AG08396 (cell line): Measurements from ENCODE around the gene SLC25A47.

ENCODE experiments used
- DNase-seq: peaks from one replicate; pipeline ENCODE4 v3.0.0; 2012; ENCODE audit warnings: low spot score, mixed read lengths

Gene SLC25A47

DNA sequence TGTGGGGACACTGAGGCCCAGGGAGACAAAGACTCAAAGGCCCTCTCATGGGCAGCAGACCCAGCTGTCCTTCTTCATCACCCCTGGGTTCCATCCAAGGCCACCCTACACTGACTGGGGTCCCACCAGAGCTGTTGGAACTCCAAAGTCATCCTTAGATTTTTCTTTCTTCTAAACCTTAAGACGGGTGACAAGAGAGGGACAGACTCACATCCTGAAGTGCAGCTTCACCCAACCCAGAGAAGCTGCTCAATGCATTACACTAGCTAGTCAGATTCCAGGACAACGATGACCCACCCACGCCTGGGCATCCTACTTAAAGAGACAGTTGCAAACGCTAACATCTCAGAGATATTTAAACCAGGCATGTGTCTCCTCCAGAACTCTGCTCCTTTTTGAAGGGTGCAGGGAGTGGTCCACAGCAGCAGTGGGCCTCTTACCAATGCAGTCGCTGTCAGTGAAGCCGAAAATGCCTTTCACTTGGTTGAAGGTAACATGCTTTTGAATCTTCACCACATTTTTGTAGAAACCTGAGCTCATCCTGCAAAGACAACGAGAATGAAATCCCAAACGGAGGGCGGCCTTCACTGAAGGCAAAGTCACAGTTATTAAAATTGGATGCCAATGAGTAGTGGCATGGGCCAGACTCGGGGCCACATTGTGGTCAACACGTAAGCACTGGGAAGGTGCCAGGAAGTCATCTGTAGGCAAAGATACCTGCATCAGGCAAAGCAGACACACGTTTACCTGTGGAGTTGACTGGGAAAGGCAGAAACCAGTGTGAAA lies 23.4 kb downstream of the SLC25A47 start:
- DNase-seq = no peak

DNA sequence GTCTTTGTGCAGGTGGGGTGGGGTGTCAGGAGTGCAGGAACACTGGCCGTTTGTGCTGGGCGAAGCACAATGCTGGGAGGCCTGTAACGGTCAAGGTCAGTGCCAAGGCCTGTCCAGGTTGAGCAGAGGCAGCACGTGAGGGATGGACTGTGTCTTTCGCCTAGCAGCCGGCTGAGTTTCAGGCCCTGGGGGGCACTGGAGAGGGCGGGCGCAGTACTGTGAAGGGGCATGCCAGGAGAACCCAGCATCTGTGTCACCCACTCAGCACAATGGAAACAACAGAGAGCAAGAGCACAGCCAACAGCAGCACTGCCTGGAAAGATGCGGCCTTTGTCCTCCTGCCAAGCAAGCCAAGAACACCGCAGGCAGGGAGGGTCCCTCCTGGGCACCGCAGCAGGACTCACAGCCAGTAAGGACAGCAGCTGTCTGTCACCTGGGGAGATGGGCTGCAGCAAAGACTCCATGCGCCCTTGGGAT lies 25.2 kb downstream of the SLC25A47 start:
- DNase-seq = no peak

DNA sequence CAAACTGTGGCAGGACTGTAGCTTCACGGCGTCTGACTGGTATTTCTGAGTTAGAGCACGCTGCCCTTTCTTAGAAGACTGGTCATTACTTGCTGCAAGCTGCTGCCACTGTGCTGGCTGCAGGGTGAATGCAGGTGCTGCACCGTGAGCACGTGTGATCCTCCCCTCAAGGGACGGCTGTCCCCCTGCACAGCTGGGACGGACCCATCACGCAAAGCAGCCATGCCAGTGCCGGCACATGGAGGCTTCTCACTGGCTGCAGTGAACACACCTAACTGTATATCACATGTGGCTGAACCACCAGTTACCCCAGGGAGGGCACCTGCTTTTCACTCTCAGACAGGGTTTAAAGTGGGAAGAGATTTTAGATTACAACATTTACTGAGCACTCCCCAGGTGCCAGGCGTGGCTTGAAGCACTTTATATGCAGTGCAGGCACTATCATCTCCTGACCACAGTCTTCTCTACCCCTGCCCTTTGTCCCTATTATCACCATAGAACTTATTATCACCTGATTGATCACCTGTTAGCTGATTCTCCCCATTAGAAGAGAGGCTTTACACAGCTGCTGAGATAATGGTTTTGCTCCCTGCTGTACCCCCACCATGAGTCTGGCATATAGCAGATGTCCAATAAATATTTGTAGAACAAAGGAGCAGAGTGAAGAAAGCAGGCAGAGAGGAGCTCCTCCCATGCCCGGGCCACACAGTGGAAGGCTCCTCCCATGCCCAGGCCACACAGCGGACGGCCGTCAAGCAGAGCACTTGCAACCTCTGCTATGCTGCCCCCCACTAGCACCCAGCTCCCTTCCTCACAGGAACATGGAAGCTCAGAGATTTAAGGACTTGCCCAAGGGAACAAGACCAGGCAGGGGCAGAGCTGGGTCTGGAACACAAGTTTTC lies 25.9 kb downstream of the SLC25A47 start:
- DNase-seq = no peak

DNA sequence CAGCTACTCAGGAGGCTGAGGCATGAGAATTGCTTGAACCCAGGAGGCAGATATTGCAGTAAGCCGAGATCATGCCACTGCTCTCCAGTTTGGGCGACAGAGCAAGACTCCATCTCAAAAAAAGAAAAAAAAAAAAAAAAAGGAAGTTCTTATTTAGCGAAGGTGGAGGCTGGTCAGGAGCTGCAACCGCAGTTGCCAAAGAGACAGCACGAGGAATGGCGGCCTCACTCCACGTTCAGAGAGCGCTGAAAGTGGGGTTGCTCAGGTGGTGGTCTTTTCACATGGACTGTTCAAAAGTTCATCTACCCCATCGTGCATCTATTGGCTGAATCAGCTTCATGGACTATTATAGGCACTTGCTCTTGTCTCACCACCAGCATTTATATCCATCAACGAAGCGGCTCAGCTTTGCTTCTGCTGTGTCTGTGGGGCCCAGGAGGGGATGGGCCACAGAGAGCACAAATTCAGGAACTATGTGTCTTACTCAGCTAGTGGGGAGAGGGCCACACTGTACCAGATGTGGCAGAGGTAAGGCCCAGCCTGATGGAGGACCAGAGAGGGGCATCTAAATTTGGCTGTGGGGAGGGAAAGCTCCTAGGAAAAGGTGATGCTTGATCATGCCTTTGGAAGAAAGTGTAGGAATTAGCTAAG lies 27.3 kb downstream of the SLC25A47 start:
- DNase-seq = no peak

DNA sequence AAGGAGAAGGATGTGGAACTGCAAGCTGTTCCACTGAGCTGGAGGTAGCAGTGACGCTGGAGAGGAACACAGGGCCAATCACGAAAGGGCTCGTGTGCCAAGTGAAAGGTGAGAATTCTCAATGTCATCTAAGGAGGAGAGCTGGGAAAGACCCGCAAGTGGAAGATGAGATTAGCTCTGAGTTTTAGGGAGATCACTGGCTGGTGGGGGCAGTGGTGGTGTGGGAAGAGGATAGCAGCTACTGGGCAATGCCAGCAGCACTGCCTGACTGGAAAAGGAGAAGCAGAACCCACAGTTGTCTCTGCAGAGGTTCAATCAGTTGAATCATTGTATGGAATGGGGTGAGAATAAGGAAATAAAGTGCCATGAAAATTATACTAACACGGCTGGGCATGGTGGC lies 27.8 kb downstream of the SLC25A47 start:
- no peak for DNase-seq

DNA sequence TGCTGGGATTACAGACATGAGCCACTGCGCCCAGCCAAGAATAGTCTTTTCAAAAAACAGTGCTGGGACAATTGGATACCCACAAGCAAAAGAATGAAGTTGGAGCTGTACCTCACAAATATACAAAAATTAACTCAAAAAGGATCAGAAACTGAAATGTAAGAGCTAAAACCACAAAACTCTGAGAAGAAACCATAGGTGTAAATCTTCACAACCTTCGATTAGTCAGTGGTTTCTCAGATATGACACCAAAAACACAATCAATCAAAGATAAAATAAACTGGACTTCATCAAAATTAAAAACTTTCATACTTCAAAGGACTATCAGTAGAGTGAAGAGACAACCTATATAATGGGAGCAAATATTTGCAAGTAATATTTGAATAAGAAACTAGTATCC lies 35.3 kb downstream of the SLC25A47 start:
- no peak for DNase-seq

DNA sequence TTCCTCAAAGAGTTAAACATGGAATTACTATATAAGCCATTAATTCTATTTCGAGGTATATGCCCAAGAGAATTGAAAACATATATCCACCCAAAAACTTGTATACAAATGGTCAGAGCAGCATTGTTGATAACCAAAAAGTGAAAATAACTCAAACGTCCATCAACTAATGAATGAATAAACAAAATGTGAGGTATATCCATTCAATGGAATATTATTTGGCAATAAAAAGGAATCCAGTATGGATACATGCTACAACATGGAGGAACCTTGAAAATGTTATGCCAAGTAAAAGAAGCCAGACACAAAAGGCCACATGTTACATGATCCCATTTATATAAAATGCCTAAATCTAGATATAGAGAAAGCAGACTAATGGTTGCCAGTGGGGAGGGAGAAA lies 36.0 kb downstream of the SLC25A47 start:
- DNase-seq = no peak

DNA sequence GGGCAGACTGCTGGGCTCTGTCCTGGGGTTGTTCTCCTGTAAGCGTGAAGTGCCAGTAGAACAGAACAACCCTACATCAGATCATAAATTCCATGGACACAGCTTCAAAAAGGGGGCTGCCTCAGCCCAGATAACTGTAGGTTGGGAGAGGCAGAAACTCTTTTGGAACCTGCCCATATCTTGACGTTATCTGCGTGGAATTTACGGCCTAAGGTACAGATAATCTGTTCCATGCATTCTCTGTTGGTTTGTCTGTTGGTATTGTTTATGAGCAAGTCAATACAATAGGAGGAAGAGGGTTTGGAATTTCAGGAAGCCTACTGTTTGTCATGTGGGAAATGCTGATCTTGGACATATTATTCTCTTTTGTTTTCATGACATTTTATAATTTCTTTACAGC lies 36.7 kb downstream of the SLC25A47 start:
- no peak for DNase-seq

DNA sequence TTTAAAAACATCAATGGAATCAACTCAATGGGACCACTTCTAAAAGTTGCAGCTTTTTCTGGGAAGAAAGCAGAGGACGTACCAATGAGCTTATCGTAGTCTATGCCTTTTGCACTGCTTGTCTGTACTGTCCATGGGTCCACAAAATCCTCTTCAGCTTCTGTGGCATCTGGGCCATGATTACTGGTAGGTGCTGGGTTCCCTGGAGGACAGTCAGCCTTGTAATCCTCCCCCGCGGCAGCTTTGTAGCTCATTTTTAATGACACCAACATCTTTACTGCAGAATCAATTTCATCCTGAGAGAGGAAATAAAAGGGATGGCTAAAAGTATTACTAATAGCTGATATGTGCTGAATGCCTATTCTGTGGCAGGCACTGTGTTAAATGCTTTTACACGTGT lies 38.5 kb downstream of the SLC25A47 start:
- no peak for DNase-seq

DNA sequence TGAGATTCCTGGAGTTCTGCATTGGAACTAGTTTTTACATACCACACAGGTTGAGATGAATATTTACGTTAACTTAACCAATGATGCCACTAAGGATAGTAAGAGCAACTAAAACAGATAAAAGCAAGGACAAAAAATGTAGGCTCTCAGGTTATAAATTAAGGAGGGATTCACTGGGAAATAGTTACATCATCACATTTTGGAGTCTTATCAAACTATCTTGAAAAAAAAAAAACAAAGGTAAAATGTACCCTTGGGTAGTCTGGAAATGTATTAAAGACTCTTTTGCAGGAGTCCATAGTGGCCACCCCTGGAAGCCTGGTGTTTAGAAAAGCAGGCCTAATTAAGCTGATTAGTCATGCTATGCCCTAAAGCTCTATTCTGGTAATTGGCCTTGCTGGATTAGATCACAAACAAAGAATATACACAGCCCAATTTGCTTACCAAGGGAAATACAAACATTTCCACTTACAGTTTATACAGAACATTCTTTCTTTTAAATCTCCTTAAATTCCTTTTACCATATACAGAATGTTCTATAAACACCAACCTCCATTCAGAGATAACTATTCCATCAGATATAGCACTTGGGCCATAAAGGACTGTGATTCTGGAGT lies 39.3 kb downstream of the SLC25A47 start:
- no peak for DNase-seq

DNA sequence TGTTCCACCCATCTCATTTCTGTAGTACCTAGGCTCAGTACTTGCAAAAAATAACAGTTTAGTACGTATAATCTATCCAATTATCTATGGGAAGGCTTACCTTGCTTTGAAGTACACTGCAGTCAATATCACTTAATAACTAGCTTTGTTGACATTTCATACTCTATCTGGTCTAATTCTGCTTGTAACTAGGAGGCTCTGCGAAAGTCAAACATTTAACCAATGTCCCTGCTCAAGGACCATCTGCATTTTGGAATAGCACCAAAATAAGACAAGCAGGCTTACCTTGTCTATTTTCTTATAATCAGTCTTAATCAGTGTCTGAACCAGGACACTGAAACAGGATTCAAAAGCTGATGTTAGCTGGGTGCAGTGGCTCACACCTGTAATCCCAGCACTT lies 39.9 kb downstream of the SLC25A47 start:
- DNase-seq = no peak

DNA sequence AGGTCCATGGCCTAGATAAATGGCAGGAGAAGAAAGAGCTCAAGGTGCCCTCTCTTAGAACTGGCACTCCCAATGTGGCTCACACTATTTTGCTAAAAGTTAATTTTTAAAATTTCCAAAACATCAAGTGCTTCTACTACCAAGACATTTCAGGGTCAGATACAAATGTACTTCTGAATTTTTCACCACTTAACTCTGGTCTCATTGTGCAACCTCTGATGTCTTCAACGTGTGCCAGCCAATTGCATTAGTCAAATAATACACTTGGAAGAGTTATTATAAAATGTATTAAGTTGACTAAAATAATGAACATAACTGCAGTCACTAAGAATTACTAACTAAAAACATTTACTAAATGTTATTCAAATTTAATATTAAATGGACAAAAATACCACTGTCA lies 41.3 kb downstream of the SLC25A47 start:
- DNase-seq = no peak

DNA sequence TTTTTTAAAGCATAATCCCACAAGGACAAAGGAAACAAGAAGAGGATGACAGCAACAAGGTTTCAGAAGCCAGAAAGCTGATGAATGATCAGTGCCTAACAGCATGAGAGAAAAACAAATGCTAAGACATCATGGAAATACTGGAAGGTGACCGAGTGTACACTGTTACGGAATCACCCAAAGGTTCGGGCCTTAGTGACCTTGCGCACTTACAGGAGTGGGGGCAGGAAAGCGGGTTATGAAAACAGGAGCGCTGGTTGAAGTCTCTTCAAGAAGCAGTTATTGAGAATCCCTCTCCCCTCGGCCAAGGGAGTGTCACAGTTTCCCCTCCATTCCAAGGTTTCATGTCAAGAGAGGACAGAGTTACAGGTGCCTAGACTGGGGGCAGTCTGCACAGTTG lies 42.6 kb downstream of the SLC25A47 start:
- no peak for DNase-seq

DNA sequence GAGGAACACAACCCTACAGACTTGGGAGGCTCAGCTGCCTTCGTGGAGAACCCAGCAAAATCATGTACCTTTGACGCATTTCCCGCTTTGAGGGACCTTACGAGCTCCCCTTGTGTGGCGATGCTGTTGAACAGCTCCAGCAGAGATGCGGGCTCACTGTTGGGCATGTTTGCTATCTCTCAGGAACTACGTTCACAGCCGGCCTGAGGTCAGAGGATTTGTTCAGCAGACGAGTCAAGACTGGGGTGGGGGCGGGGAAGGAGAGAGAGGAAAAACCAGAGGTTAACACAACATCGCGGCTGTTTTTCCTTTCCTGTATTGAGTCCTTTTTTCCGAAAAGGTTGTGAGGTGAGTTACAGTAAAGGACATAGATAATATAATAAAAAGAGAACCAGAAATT lies 45.9 kb downstream of the SLC25A47 start:
- no peak for DNase-seq

DNA sequence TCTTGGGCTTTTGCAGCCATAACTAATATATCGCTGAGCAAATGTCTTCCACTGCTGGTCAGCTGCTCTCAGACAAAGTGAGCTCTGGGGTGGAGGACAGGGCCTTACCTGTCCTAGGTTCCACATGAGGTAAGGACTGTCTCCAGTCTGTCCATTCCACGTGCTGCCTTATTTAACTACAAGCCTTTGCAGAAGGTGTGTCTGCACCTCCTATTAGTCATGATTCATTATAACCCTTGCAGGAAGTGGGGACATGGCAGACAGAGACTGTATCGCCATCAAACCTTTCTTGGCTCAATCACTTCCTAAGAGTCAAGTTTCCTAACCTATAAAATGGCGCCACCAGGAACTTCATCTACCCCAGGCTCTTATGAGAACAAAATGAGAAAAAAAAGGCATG lies 46.9 kb downstream of the SLC25A47 start:
- DNase-seq = no peak

DNA sequence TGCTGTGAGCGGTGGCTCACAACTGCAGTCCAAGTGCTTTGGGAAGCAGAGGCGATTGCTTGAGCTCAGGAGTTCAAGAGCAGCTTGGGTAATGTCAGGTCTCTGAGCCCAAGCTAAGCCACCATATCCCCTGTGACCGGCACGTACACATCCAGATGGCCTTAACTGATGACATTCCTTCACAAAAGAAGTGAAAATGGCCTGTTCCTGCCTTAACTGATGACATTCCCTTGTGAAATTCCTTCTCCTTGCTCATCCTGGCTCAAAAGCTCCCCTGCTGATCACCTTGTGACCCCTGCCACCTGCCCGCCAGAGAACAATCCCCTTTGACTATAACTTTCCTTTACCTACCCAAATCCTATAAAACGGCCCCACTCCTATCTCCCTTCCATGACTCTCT lies 48.6 kb downstream of the SLC25A47 start:
- no peak for DNase-seq

DNA sequence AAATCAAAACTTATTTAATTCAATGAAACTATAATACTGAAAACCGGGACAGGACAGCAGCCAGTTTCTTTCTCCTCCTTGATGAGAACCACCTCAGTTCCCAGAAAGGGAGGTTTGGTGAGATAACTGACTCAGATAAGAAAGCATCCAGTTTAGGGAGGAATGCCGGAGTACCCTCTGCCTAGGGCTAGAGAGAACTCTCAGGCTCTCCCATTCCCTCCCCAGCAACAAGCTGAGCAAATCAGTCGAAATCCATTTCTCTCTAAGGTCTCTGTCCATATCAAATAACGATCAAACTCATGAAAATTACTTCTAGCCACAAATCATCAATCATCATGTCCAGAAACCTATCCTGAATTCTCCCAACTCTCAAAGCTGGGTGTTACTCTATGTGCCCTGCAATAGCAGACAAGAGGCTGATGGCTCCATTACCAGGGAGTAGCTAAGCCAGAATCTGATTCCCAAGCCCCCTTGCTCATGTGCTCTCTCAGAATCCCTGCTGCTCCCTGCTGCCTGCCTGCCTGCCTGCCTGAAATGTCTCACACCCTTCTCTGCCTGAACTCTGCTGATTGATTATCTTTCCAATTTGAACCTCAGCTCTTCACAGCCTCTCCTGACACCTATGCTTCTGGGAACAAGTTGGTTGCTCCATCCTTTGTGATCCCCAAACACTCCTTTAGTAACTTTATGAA lies 49.4 kb downstream of the SLC25A47 start:
- no peak for DNase-seq

DNA sequence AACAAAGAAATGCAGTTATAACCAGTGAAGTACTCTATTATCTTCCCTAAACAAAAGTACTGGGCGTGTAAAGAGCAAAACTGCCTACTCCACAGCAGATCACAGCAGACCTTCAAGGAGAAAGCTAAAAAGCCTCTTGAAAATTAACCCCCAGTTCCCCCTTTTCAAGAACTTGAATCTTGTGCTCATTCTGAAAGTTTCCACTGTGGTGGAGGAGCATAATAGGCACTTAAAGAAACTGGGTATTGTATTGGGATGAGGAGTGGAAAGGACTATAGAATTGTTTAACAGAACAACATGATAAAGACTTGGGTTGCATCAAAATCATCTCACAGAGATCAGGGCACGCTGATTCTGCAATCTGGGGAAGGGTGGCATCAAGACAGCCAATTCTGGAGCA lies 51.1 kb downstream of the SLC25A47 start:
- DNase-seq = no peak

DNA sequence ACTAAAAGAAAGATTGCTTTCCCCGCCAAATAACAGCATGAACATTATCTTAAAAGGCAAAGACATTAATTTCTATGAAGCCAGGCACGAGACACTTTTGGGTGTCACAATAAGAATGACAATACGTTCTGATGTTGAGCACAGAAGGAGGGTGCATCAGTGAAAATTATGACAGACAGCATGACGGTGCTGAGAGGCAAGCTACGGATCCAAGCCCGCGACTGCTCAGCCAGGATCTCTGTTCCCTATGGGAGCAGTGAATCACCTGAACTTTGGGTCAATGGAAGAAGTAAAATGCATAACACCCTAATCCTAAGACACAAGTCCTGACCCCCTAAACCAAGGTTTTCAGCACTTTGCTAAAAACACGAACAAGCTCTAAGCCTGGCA lies 51.7 kb downstream of the SLC25A47 start:
- no peak for DNase-seq

DNA sequence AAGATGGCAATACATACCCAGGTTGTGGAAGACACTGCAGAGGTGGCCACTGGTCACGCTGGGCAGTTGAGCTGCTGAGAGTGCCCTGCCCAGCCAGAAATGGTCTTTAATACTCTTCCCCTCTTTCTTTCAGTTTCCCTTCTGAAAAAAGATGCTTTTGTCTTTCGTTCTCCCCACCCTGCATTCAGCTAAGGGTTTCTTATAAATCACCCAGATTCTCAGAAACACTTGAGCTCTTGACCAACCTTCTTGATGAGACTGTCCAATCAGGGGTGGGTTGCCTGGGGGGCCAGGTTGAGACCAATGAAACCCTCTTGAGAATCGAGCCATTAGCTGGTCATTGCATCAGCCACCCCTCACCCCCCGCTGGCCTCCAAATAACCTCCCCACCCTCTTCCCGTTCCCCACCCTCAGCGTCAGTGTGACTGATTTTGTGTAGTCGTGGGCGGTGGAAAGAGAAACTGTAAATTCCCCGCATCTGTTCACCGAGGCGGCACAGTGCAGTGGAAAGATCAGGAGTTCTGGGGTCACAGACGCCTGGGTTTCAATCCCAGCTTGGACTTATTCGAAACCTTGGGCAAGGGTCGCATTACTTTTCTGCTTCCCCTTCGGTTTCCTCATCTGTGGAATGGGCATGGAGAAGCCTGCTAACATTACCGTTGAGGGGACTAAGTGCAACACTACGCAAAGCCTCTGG lies 52.3 kb downstream of the SLC25A47 start:
- peak; percentile 84 for DNase-seq
